Activated CD4-positive, alpha-beta memory T cell treated with anti-CD3 and anti-CD28 coated beads for 36 hours (primary cell): ENCODE data around the gene CFAP206. TPM values are rescaled to one million over a fixed set of nuclear protein-coding genes. Genes with fewer than 3 reads are reported as not detected.
A peak's percentile ranks its signal among the peaks of the same experiment; 100 is the strongest.

ENCODE experiments used
- CTCF ChIA-PET: fragments of 350-600 bp; sonication (Branson Sonifier 250); formaldehyde crosslinking; loops from one replicate; lab custom pipeline; 2021; ENCODE audit warnings: antibody characterized with exemption, inconsistent platforms; lab: Charles Lee
- POLR2A ChIA-PET: fragments of 350-600 bp; sonication (Branson Sonifier 250); formaldehyde crosslinking; loops from one replicate; lab custom pipeline; 2021; ENCODE audit warnings: antibody characterized with exemption; lab: Charles Lee
- DNase-seq: peaks from one replicate; pipeline ENCODE4 v3.0.0-alpha.2; 2020
- H3K27ac Mint-ChIP-seq: one replicate; pipeline ENCODE4 v1.8.0; 2021; ENCODE audit warnings: mixed read lengths
- H3K27me3 Mint-ChIP-seq: one replicate; pipeline ENCODE4 v1.8.0; 2021; ENCODE audit warnings: mixed read lengths
- H3K36me3 Mint-ChIP-seq: one replicate; pipeline ENCODE4 v1.8.0; 2021; ENCODE audit warnings: mixed read lengths
- H3K4me1 Mint-ChIP-seq: one replicate; pipeline ENCODE4 v1.8.0; 2021; ENCODE audit warnings: low read depth, mixed read lengths
- H3K4me3 Mint-ChIP-seq: one replicate; pipeline ENCODE4 v1.8.0; 2021; ENCODE audit warnings: mild to moderate bottlenecking, mixed read lengths
- H3K9me3 Mint-ChIP-seq: one replicate; pipeline ENCODE4 v1.8.0; 2021; ENCODE audit warnings: mixed read lengths
- intact Hi-C: fragments of 100-400 bp; cut with micrococcal nuclease; formaldehyde crosslinking; loops from one replicate; pipeline ENCODE4 v1.15.1; 2023
- total RNA-seq, 2 experiments: library from RNA; stranded (reverse); gene quantifications; one replicate each; pipeline ENCODE4 v1.2.3, GENCODE V29; 2021

The CFAP206 gene
- total RNA-seq, 2 experiments from 2014 or later = not detected

DNA sequence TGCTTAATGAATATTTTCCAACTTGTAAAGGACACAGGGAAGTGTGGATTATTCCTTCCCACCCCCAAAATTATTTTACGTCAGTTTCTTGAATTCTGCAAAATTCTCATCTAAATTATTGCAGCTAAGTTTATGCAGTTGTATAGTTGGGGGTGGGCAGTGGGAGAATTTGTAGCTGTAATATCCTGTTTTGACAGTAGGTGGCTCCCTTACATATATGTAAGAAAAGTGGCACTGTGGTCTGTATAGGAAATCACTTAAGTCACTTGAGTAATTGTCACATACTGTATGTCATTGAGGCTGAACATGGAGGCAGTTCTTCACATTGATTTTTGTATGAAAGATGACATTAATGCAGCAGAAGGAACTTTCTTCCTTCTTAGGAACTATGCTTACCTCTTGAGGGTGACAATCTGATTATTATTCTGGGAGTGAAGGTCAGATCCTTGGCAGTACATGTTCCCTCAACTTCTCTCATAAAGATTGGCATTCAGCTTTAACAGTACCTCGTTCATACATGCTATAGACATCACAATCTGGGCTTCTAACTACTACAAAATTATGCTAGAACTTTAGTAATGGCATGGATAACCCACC is 14.6 kb upstream of the CFAP206 start:
- Mint-ChIP-seq H3K27me3 (no peaks in the 10 kb centered on the region), H3K4me1 (no peaks in the 10 kb centered on the region), H3K4me3 (no peak overlapping the region), H3K9me3 (no peaks in the 10 kb centered on the region), H3K27ac (no peak overlapping the region), H3K36me3 (peaks cover 2% of the 10 kb centered on the region)
- DNase-seq = peak; percentile 49
- intact Hi-C loops = loop anchor here (1.0 to 5.0 kb wide), 5 partner anchors 79 to 1388 kb away; partner anchors contain the start of genes SLC35A1 and ZNF292
- ChIA-PET POLR2A (no interaction called here), CTCF (interaction anchor here (0.6 to 2.8 kb wide), 25 partner anchors 8 to 1477 kb away, joined by 3 to 18 read pairs (median 4); partner anchors contain the start of gene CFAP206)

DNA sequence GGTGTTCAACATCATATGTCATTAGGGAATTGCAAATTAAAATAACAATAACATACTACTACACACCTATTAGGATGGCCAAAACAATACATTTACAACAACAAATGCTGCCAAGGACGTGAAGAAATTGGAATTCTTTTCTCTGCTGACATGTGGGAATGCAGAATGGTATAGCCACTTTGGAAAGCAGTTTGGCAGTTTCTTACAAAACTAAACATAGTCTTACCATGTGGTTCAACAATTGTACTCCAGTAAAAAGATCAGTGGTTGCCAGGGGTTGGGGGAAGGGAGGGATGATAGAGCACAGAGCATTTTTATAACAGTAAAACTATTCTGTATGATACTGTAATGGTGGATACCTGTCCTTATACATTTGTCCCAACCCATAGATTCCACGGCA is 12.3 kb upstream of the CFAP206 start:
- no peaks in the 10 kb centered on the region for H3K9me3 Mint-ChIP-seq
- no peaks in the 10 kb centered on the region for H3K4me1 Mint-ChIP-seq
- ChIA-PET CTCF (no interaction called here), POLR2A (no interaction called here)
- intact Hi-C loops = no loop called here
- H3K36me3 Mint-ChIP-seq = peaks cover 2% of the 10 kb centered on the region
- DNase-seq = no peak
- H3K4me3 Mint-ChIP-seq = no peak overlapping the region
- no peaks in the 10 kb centered on the region for H3K27me3 Mint-ChIP-seq
- H3K27ac Mint-ChIP-seq = no peak overlapping the region

GRCh38 chr6:87396595-87397392 is 11.0 kb upstream of the CFAP206 start:
- Mint-ChIP-seq H3K4me3 (no peak overlapping the region), H3K27me3 (no peaks in the 10 kb centered on the region), H3K27ac (no peak overlapping the region), H3K9me3 (no peaks in the 10 kb centered on the region), H3K4me1 (no peaks in the 10 kb centered on the region), H3K36me3 (peaks cover 2% of the 10 kb centered on the region)
- DNase-seq = no peak
- intact Hi-C loops = no loop called here
- ChIA-PET POLR2A (no interaction called here), CTCF (no interaction called here)

GRCh38 chr6:87397656-87398055 is 10.1 kb upstream of the CFAP206 start:
- Mint-ChIP-seq H3K4me1 (no peaks in the 10 kb centered on the region), H3K27me3 (no peaks in the 10 kb centered on the region), H3K9me3 (no peaks in the 10 kb centered on the region), H3K4me3 (no peak overlapping the region), H3K27ac (no peak overlapping the region), H3K36me3 (peaks cover 2% of the 10 kb centered on the region)
- ChIA-PET POLR2A (no interaction called here), CTCF (interaction anchor here (0.7 kb wide), 1 partner anchor 319 kb away, joined by 3 read pairs; no protein-coding TSS in a partner anchor)
- intact Hi-C loops = no loop called here
- DNase-seq = no peak

DNA sequence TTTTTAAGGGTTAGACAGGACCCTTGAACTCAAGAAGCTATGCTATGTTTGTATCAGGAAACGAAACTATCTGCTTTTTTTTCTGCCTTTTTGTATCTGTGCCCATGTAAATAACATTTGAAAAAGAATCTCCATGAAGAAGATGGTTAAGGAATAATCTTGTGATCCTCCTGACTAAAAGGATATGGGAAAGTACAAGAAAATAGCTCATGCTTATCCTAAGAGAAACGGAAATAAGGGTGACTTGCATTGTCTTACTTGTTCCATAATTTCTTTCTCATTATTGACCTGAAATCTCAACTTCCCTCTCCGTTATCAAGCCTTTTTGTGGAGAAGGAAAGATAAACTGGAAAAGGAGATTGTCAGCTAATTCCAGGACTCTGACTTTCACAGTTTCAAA is 5.9 kb upstream of the CFAP206 start:
- Mint-ChIP-seq H3K27ac (no peak overlapping the region), H3K4me3 (no peak overlapping the region), H3K4me1 (no peaks in the 10 kb centered on the region), H3K27me3 (peaks cover 5% of the 10 kb centered on the region), H3K36me3 (no peaks in the 10 kb centered on the region), H3K9me3 (no peaks in the 10 kb centered on the region)
- intact Hi-C loops = no loop called here
- CTCF ChIA-PET = interaction anchor here (2.7 kb wide), 1 partner anchor 9 kb away, joined by 9 read pairs; no protein-coding TSS in a partner anchor
- no peak for DNase-seq
- POLR2A ChIA-PET = no interaction called here

DNA sequence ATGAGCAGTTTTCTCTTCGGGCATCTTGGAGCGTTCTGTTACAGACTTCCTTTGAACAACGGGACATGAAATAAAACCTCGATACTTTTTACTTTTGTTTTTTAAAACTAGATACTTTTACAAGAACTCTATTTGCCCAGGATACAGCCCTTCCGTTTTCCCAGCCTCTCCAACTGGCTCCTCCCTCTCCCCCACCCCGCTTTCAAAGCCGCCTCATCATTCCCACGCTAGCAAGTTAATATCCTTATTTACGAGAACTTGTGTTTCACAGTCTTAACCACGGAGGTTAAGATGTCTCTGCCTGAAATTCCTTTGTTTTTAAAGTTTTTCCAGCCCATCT is 241 bp upstream of the CFAP206 start:
- Mint-ChIP-seq H3K9me3 (no peaks in the 10 kb centered on the region), H3K4me1 (peaks cover 4% of the 10 kb centered on the region), H3K36me3 (no peaks in the 10 kb centered on the region), H3K4me3 (peak overlapping the region; percentile 84), H3K27me3 (peaks cover 10% of the 10 kb centered on the region), H3K27ac (no peak overlapping the region)
- intact Hi-C loops = loop anchor here (5.0 kb wide), 3 partner anchors 85 to 295 kb away; partner anchors contain the start of genes AKIRIN2 and SMIM8
- ChIA-PET POLR2A (no interaction called here), CTCF (interaction anchor here (1.7 kb wide), 1 partner anchor 14 kb away, joined by 5 read pairs; no protein-coding TSS in a partner anchor)
- DNase-seq = no peak

GRCh38 chr6:87408721-87409155 is 966 bp downstream of the CFAP206 start:
- ChIA-PET POLR2A (no interaction called here), CTCF (interaction anchor here (0.7 to 1.7 kb wide), 4 partner anchors 16 to 126 kb away, joined by 3 to 5 read pairs (median 3); partner anchors contain the start of genes SLC35A1 and SMIM8)
- intact Hi-C loops = loop anchor here (1.0 to 5.0 kb wide), 7 partner anchors 64 to 1730 kb away; partner anchors contain the start of genes AKIRIN2, ORC3, SLC35A1 and SMIM8
- DNase-seq = no peak
- peak overlapping the region; percentile 64 for H3K27ac Mint-ChIP-seq
- no peaks in the 10 kb centered on the region for H3K9me3 Mint-ChIP-seq
- peaks cover 10% of the 10 kb centered on the region for H3K27me3 Mint-ChIP-seq
- no peaks in the 10 kb centered on the region for H3K36me3 Mint-ChIP-seq
- peak overlapping the region; percentile 84 for H3K4me3 Mint-ChIP-seq
- H3K4me1 Mint-ChIP-seq = peaks cover 4% of the 10 kb centered on the region

DNA sequence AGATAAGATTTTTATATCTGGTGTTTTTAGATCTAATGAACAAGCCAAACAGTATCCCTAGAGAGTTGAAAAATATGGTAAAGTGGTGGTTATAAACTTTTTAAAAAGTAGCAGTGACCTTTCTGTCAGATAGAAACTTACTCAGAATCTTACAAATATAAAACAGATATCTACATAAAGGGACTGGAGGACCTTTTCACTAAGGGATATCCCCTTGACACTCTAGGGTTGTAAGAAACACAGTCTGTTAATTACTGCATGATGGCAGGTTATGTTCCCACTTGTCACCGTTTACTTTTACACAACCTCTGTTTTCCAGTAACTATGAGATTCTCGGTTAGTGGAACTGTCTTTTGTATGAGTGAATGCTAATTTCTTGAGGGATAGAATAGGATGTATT is 11.5 kb downstream of the CFAP206 start:
- Mint-ChIP-seq H3K9me3 (no peaks in the 10 kb centered on the region), H3K27ac (no peak overlapping the region), H3K4me3 (no peak overlapping the region), H3K36me3 (no peaks in the 10 kb centered on the region), H3K4me1 (no peaks in the 10 kb centered on the region), H3K27me3 (peaks cover 4% of the 10 kb centered on the region)
- intact Hi-C loops = no loop called here
- POLR2A ChIA-PET = no interaction called here
- DNase-seq = no peak
- CTCF ChIA-PET = no interaction called here

DNA sequence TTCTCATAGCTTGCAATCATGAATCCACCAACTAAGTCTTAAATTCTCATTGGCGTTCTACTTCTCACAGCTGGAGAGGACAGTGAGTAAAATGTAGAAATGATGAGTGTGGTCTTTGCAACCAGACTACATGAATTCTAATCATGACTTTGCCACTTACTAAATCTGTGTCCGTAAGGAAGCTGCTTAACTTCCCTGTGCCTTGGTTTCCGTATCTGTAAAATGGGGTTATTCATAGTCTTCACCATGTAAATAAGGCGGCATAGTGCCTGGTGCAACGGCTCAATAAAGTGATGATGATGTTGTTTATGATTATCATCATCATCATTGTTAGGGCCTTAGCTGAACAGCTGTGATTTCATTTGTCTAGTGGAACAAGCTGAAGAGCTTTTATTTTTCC is 12.6 kb downstream of the CFAP206 start:
- CTCF ChIA-PET = interaction anchor here (1.4 kb wide), 1 partner anchor 27 kb away, joined by 5 read pairs; no protein-coding TSS in a partner anchor

GRCh38 chr6:87421576-87421975 is 13.8 kb downstream of the CFAP206 start:
- H3K27ac Mint-ChIP-seq = no peak overlapping the region
- ChIA-PET CTCF (no interaction called here), POLR2A (no interaction called here)
- H3K9me3 Mint-ChIP-seq = no peaks in the 10 kb centered on the region
- H3K4me3 Mint-ChIP-seq = no peak overlapping the region
- intact Hi-C loops = no loop called here
- H3K4me1 Mint-ChIP-seq = no peaks in the 10 kb centered on the region
- H3K36me3 Mint-ChIP-seq = no peaks in the 10 kb centered on the region
- no peak for DNase-seq
- peaks cover 4% of the 10 kb centered on the region for H3K27me3 Mint-ChIP-seq

More for the DNA sequence above, 12.6 kb downstream of the CFAP206 start:
- H3K4me1 Mint-ChIP-seq = no peaks in the 10 kb centered on the region
- no peaks in the 10 kb centered on the region for H3K36me3 Mint-ChIP-seq
- no peak for DNase-seq
- no peaks in the 10 kb centered on the region for H3K9me3 Mint-ChIP-seq
- no peak overlapping the region for H3K27ac Mint-ChIP-seq
- intact Hi-C loops = no loop called here
- POLR2A ChIA-PET = no interaction called here
- peaks cover 4% of the 10 kb centered on the region for H3K27me3 Mint-ChIP-seq
- no peak overlapping the region for H3K4me3 Mint-ChIP-seq

DNA sequence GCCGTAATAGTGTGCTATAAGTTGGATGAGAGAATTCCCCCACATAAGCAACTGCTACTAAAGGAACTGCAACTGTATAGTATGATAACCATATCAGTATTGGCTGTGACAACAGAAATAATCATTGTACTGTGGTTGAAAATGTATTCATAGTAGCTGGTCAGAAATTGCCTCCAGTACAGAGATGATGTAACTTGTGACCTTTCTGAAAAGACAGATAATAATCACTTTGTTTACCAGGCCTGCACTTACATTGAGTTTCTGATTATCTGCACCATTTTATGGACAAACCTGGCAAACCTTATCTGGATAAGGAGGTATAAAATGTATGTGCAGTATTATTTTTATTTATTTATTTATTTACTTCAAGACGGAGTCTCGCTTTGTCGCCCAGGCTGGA is 19.0 kb downstream of the CFAP206 start:
- intact Hi-C loops = no loop called here
- POLR2A ChIA-PET = no interaction called here
- Mint-ChIP-seq H3K4me1 (no peaks in the 10 kb centered on the region), H3K27me3 (no peaks in the 10 kb centered on the region), H3K4me3 (no peak overlapping the region), H3K27ac (no peak overlapping the region), H3K36me3 (no peaks in the 10 kb centered on the region), H3K9me3 (no peaks in the 10 kb centered on the region)
- no peak for DNase-seq
- CTCF ChIA-PET = no interaction called here

- peaks cover 2% of the 10 kb centered on the region for H3K27me3 Mint-ChIP-seq
- H3K36me3 Mint-ChIP-seq = no peaks in the 10 kb centered on the region
- ChIA-PET POLR2A (no interaction called here), CTCF (no interaction called here)
- H3K9me3 Mint-ChIP-seq = no peaks in the 10 kb centered on the region
- H3K4me1 Mint-ChIP-seq = no peaks in the 10 kb centered on the region
- no peak overlapping the region for H3K4me3 Mint-ChIP-seq
- DNase-seq = no peak
- intact Hi-C loops = no loop called here
- no peak overlapping the region for H3K27ac Mint-ChIP-seq
Measured at GRCh38 chr6:87430499-87430898, 22.7 kb downstream of the CFAP206 start.
